ENCODE results near the gene SYNGR2. TPM values are rescaled to one million over a fixed set of nuclear protein-coding genes. Genes with fewer than 3 reads are reported as not detected.

SYNGR2 gene
- total RNA-seq, 1 donor, result 44.7 TPM

GRCh38 chr17:78127239-78127887 lies 41.0 kb upstream of the SYNGR2 start:
- no peaks in the 10 kb centered on the region for H3K27me3 ChIP-seq (ENCODE audit: insufficient read depth, low read length)
- peaks cover 77% of the 10 kb centered on the region for H3K4me1 ChIP-seq (ENCODE audit: insufficient read depth, low read length)
- peak overlapping the region; percentile 81 for H3K4me3 ChIP-seq (ENCODE audit: low read length)
- H3K9me3 ChIP-seq (ENCODE audit: low read depth, low read length), result no peaks in the 10 kb centered on the region

GRCh38 chr17:78127888-78128550 lies 40.4 kb upstream of the SYNGR2 start:
- no peaks in the 10 kb centered on the region for H3K27me3 ChIP-seq (ENCODE audit: insufficient read depth, low read length)
- peaks cover 77% of the 10 kb centered on the region for H3K4me1 ChIP-seq (ENCODE audit: insufficient read depth, low read length)
- peak overlapping the region; percentile 81 for H3K4me3 ChIP-seq (ENCODE audit: low read length)
- H3K9me3 ChIP-seq (ENCODE audit: low read depth, low read length), result no peaks in the 10 kb centered on the region

- Histone ChIP-seq H3K4me3 (ENCODE audit: low read length) (peak within 1 kb of the TSS; percentile 81), H3K4me1 (ENCODE audit: insufficient read depth, low read length) (peaks cover 77% of the 10 kb centered on the region), H3K9me3 (ENCODE audit: low read depth, low read length) (no peaks in the 10 kb centered on the region), H3K27me3 (ENCODE audit: insufficient read depth, low read length) (no peaks in the 10 kb centered on the region)
Measured at GRCh38 chr17:78128551-78129350, 39.6 kb upstream of the SYNGR2 start, which contains the start of gene TMC6. Gene TMC6 (minus strand): TSS chr17:78128755. CDS start chr17:78126832, 1,923 bp downstream.

GRCh38 chr17:78129351-78130089 lies 38.9 kb upstream of the SYNGR2 start:
- peaks cover 77% of the 10 kb centered on the region for H3K4me1 ChIP-seq (ENCODE audit: insufficient read depth, low read length)
- no peaks in the 10 kb centered on the region for H3K9me3 ChIP-seq (ENCODE audit: low read depth, low read length)
- H3K27me3 ChIP-seq (ENCODE audit: insufficient read depth, low read length), result no peaks in the 10 kb centered on the region
- H3K4me3 ChIP-seq (ENCODE audit: low read length), result peak overlapping the region; percentile 81

- Histone ChIP-seq H3K27me3 (ENCODE audit: insufficient read depth, low read length) (no peaks in the 10 kb centered on the region), H3K9me3 (ENCODE audit: low read depth, low read length) (no peaks in the 10 kb centered on the region), H3K4me3 (ENCODE audit: low read length) (peak overlapping the region; percentile 61), H3K4me1 (ENCODE audit: insufficient read depth, low read length) (peaks cover 77% of the 10 kb centered on the region)
Measured at GRCh38 chr17:78130090-78130436, 38.3 kb upstream of the SYNGR2 start.

- Histone ChIP-seq H3K4me1 (ENCODE audit: insufficient read depth, low read length) (peaks cover 77% of the 10 kb centered on the region), H3K27me3 (ENCODE audit: insufficient read depth, low read length) (no peaks in the 10 kb centered on the region), H3K9me3 (ENCODE audit: low read depth, low read length) (no peaks in the 10 kb centered on the region), H3K4me3 (ENCODE audit: low read length) (peak within 1 kb of the TSS; percentile 61)
Measured at GRCh38 chr17:78130437-78131101, 37.8 kb upstream of the SYNGR2 start, which contains the start of gene TMC8. Gene TMC8 (plus strand): TSS chr17:78130771. CDS start chr17:78131589, 818 bp downstream.

- H3K4me1 ChIP-seq (ENCODE audit: insufficient read depth, low read length), result peaks cover 77% of the 10 kb centered on the region
- H3K9me3 ChIP-seq (ENCODE audit: low read depth, low read length), result no peaks in the 10 kb centered on the region
- H3K4me3 ChIP-seq (ENCODE audit: low read length), result peak overlapping the region; percentile 61
Measured at GRCh38 chr17:78131172-78132083, 37.0 kb upstream of the SYNGR2 start.

GRCh38 chr17:78132084-78132676 lies 36.2 kb upstream of the SYNGR2 start:
- H3K9me3 ChIP-seq (ENCODE audit: low read depth, low read length), result no peaks in the 10 kb centered on the region
- peaks cover 77% of the 10 kb centered on the region for H3K4me1 ChIP-seq (ENCODE audit: insufficient read depth, low read length)
- H3K4me3 ChIP-seq (ENCODE audit: low read length), result peak overlapping the region; percentile 61
- no peaks in the 10 kb centered on the region for H3K27me3 ChIP-seq (ENCODE audit: insufficient read depth, low read length)

More at GRCh38 chr17:78131172-78132083, 37.0 kb upstream of the SYNGR2 start:
- no peaks in the 10 kb centered on the region for H3K27me3 ChIP-seq (ENCODE audit: insufficient read depth, low read length)

GRCh38 chr17:78132767-78133178 lies 35.6 kb upstream of the SYNGR2 start:
- Histone ChIP-seq H3K9me3 (ENCODE audit: low read depth, low read length) (no peaks in the 10 kb centered on the region), H3K4me1 (ENCODE audit: insufficient read depth, low read length) (peaks cover 82% of the 10 kb centered on the region), H3K27me3 (ENCODE audit: insufficient read depth, low read length) (no peaks in the 10 kb centered on the region), H3K4me3 (ENCODE audit: low read length) (peak overlapping the region; percentile 61)

GRCh38 chr17:78133179-78133951 lies 35.0 kb upstream of the SYNGR2 start:
- Histone ChIP-seq H3K27me3 (ENCODE audit: insufficient read depth, low read length) (no peaks in the 10 kb centered on the region), H3K9me3 (ENCODE audit: low read depth, low read length) (no peaks in the 10 kb centered on the region), H3K4me1 (ENCODE audit: insufficient read depth, low read length) (peaks cover 88% of the 10 kb centered on the region), H3K4me3 (ENCODE audit: low read length) (peak overlapping the region; percentile 61)

GRCh38 chr17:78133971-78134898 lies 34.1 kb upstream of the SYNGR2 start:
- Histone ChIP-seq H3K9me3 (ENCODE audit: low read depth, low read length) (no peaks in the 10 kb centered on the region), H3K4me3 (ENCODE audit: low read length) (peak overlapping the region; percentile 61), H3K4me1 (ENCODE audit: insufficient read depth, low read length) (peaks cover 92% of the 10 kb centered on the region), H3K27me3 (ENCODE audit: insufficient read depth, low read length) (no peaks in the 10 kb centered on the region)

- Histone ChIP-seq H3K4me1 (ENCODE audit: insufficient read depth, low read length) (peaks cover 92% of the 10 kb centered on the region), H3K27me3 (ENCODE audit: insufficient read depth, low read length) (no peaks in the 10 kb centered on the region), H3K4me3 (ENCODE audit: low read length) (no peak overlapping the region), H3K9me3 (ENCODE audit: low read depth, low read length) (no peaks in the 10 kb centered on the region)
Measured at GRCh38 chr17:78134899-78135385, 33.4 kb upstream of the SYNGR2 start.

Measured in mononuclear cell (primary cell).